HepG2 (cell line): Measurements from ENCODE around the gene ATG4D. TPM values are rescaled to one million over a fixed set of nuclear protein-coding genes. Genes with fewer than 3 reads are reported as not detected.

Experiments used
- EZH2 ChIP-seq: conservative IDR thresholded peaks from 2 replicates; pipeline ENCODE4 v1.6.1; 2012; ENCODE audit warnings: mild to moderate bottlenecking, low read depth, low read length, moderate library complexity
- GATA4 ChIP-seq: sonication (generic); IDR thresholded peaks from 2 replicates; pipeline ENCODE4 v1.6.1; 2016; ENCODE audit warnings: antibody characterized with exemption, low read depth, borderline replicate concordance
- KAT7 ChIP-seq: IDR thresholded peaks from 2 replicates; pipeline ENCODE4 v1.6.1; 2018; ENCODE audit warnings: borderline replicate concordance, missing compliant biosample characterization
- KDM2A ChIP-seq: sonication (generic); formaldehyde crosslinking; IDR thresholded peaks from 2 replicates; pipeline ENCODE4 v1.4.0; 2020; ENCODE audit warnings: low read depth, missing genetic modification reagents, borderline replicate concordance
- MTERF4 ChIP-seq: sonication (generic); formaldehyde crosslinking; IDR thresholded peaks from 2 replicates; pipeline ENCODE4 v1.8.0; 2023; ENCODE audit warnings: mild to moderate bottlenecking, missing genetic modification reagents
- NR2F6 ChIP-seq, 2 experiments: IDR thresholded peaks; 2 replicates each; pipeline ENCODE4 v1.6.1; 2016; ENCODE audit warnings: antibody characterized with exemption in 1 of 2, mild to moderate bottlenecking in 1 of 2
- PAWR ChIP-seq: sonication (generic); formaldehyde crosslinking; IDR thresholded peaks from 2 replicates; pipeline ENCODE4 v1.4.0; 2020; ENCODE audit warnings: missing genetic modification reagents, mild to moderate bottlenecking, borderline replicate concordance
- POLR2AphosphoS2 ChIP-seq: IDR thresholded peaks from 2 replicates; pipeline ENCODE4 v1.6.1; 2011; ENCODE audit warnings: low read depth, low read length, improper control_type of control experiment
- PPARG ChIP-seq: conservative IDR thresholded peaks from 2 replicates; pipeline ENCODE4 v1.6.1; 2016; ENCODE audit warnings: missing biosample characterization, missing genetic modification reagents
- SMARCC2 ChIP-seq: fragments of 450-650 bp; IDR thresholded peaks from 2 replicates; pipeline ENCODE4 v1.6.1; 2017; ENCODE audit warnings: antibody characterized with exemption, mild to moderate bottlenecking
- SNAPC4 ChIP-seq: sonication (generic); formaldehyde crosslinking; IDR thresholded peaks from 2 replicates; pipeline ENCODE4 v1.4.0; 2020; ENCODE audit warnings: mild to moderate bottlenecking, missing genetic modification reagents
- TEAD2 ChIP-seq: sonication (generic); formaldehyde crosslinking; IDR thresholded peaks from 2 replicates; pipeline ENCODE4 v1.9.0; 2021; ENCODE audit warnings: missing genetic modification reagents
- TRAFD1 ChIP-seq: sonication (generic); formaldehyde crosslinking; IDR thresholded peaks from 2 replicates; pipeline ENCODE4 v1.5.1; 2020; ENCODE audit warnings: missing genetic modification reagents, mild to moderate bottlenecking, borderline replicate concordance
- ZFX ChIP-seq: sonication (generic); formaldehyde crosslinking; IDR thresholded peaks from 2 replicates; pipeline ENCODE4 v1.4.0; 2020; ENCODE audit warnings: mild to moderate bottlenecking, low read depth, missing genetic modification reagents, moderate library complexity
- ZGPAT ChIP-seq: IDR thresholded peaks from 2 replicates; pipeline ENCODE4 v1.6.1; 2016; ENCODE audit warnings: mild to moderate bottlenecking
- ZNF24 ChIP-seq: fragments of 450-650 bp; IDR thresholded peaks from 2 replicates; pipeline ENCODE4 v1.6.1; 2017; ENCODE audit warnings: antibody characterized with exemption, mild to moderate bottlenecking
- ZNF331 ChIP-seq: sonication (generic); formaldehyde crosslinking; IDR thresholded peaks from 2 replicates; pipeline ENCODE4 v1.4.0; 2020; ENCODE audit warnings: missing genetic modification reagents
- ZNF382 ChIP-seq: sonication (generic); formaldehyde crosslinking; IDR thresholded peaks from 2 replicates; pipeline ENCODE4 v1.5.0; 2020; ENCODE audit warnings: missing genetic modification reagents, mild to moderate bottlenecking, borderline replicate concordance
- ZNF44 ChIP-seq: sonication (generic); formaldehyde crosslinking; IDR thresholded peaks from 2 replicates; pipeline ENCODE4 v1.5.1; 2020; ENCODE audit warnings: mild to moderate bottlenecking, missing genetic modification reagents
- ZNF775 ChIP-seq: sonication (generic); formaldehyde crosslinking; IDR thresholded peaks from 2 replicates; pipeline ENCODE4 v1.4.0; 2020; ENCODE audit warnings: missing genetic modification reagents, mild to moderate bottlenecking, moderate library complexity, borderline replicate concordance
- ZSCAN20 ChIP-seq: sonication (generic); formaldehyde crosslinking; IDR thresholded peaks from 2 replicates; pipeline ENCODE4 v1.4.0; 2020; ENCODE audit warnings: missing genetic modification reagents, mild to moderate bottlenecking, borderline replicate concordance
- polyA plus RNA-seq, 8 experiments: library from polyadenylated mRNA; depleted of rRNA in 3 of 8; stranded (reverse) in 7 of 8; unstranded in 1 of 8; fragments of >200 nt; fragmentation: Illumina TruSeq in 4 of 8; extraction: Trizol in 4 of 8; gene quantifications; 2 replicates each; pipeline versions ENCODE4 v1.2.1 to v1.2.3, GENCODE V29; 2011 to 2016; ENCODE audit warnings: low read depth in 4 of 8, missing spikeins in 1 of 8, mixed read lengths in 1 of 8; ENCODE audit not compliant: insufficient read depth in 1 of 8
- total RNA-seq, 5 experiments: library from RNA; depleted of rRNA; stranded (reverse); fragments of >200 nt; fragmentation: Illumina TruSeq; extraction: Trizol; gene quantifications; 2 replicates each; pipeline ENCODE4 v1.2.3, GENCODE V29; 2016; ENCODE audit warnings: low read depth in 1 of 5

Gene ATG4D
- total and polyA plus RNA-seq, 2 of the 13 experiments (the other 11 are each of a cell fraction or from before 2014, with no cell fraction given) = 17.8 to 19.0 TPM

- TF ChIP-seq ZNF382 (CRISPR knock-in tag) (no peak), GATA4 (no peak), TRAFD1 (no peak), EZH2 (no peak), SNAPC4 (CRISPR knock-in tag) (no peak), NR2F6 (IDR thresholded peaks at IDR 0.05) (no peak), NR2F6 (CRISPR knock-in tag; IDR thresholded peaks at IDR 0.05) (no peak), SMARCC2 (no peak), POLR2AphosphoS2 (no peak), KDM2A (peak; percentile 42; the same call in 1 of the 2 replicates), ZSCAN20 (0 out of 2 replicates have a peak, but pooled peaks have one; percentile 56), ZFX (CRISPR knock-in tag) (peak; percentile 38; the same call in 1 of the 2 replicates), ZGPAT (CRISPR knock-in tag) (0 out of 2 replicates have a peak, but pooled peaks have one; percentile 34), ZNF44 (CRISPR knock-in tag) (no peak), PAWR (CRISPR knock-in tag) (no peak), ZNF24 (no peak), TEAD2 (CRISPR knock-in tag) (no peak), ZNF331 (no peak), PPARG (CRISPR knock-in tag) (no peak), MTERF4 (no peak), ZNF775 (no peak), KAT7 (CRISPR knock-in tag) (no peak)
These were observed 58.8 kb downstream of the ATG4D start (continued) for GRCh38 chr19:10602330-10603083.
